Fibroblast of skin of right biceps (primary cell): ENCODE results near the gene ATP8B4.
A peak's percentile ranks its signal among the peaks of the same experiment; 100 is the strongest.

Experiments used
- DNase-seq: peaks from one replicate; pipeline ENCODE4 v3.0.0-alpha.2; 2013

The ATP8B4 gene

GRCh38 chr15:49919034-49919433 is 200.0 kb downstream of the ATP8B4 start:
- DNase-seq = no peak

GRCh38 chr15:49918121-49918520 is 200.9 kb downstream of the ATP8B4 start:
- DNase-seq = peak; percentile 61

DNA sequence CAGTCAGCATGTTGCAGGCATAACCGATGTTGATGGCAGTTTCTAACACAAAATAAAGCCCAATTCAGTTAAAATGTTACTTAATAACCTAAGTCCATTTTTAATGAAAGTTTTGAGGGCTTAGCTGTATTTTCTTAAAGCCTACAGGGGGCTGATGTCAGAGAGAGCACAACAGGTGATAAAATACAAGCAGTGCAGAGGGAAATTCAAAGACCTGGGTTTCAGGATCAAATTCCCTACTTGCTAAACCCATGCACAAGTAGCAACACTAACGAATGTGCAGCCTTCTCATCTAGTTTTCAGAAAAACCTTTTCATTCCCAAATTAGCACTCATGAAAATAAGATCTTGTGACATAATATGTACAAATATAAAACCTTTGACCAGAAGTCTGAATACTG is 202.0 kb downstream of the ATP8B4 start:
- DNase-seq = no peak

- no peak for DNase-seq
Observed at GRCh38 chr15:49915822-49916221, 203.2 kb downstream of the ATP8B4 start.

GRCh38 chr15:49908933-49909295 is 210.1 kb downstream of the ATP8B4 start:
- no peak for DNase-seq

DNA sequence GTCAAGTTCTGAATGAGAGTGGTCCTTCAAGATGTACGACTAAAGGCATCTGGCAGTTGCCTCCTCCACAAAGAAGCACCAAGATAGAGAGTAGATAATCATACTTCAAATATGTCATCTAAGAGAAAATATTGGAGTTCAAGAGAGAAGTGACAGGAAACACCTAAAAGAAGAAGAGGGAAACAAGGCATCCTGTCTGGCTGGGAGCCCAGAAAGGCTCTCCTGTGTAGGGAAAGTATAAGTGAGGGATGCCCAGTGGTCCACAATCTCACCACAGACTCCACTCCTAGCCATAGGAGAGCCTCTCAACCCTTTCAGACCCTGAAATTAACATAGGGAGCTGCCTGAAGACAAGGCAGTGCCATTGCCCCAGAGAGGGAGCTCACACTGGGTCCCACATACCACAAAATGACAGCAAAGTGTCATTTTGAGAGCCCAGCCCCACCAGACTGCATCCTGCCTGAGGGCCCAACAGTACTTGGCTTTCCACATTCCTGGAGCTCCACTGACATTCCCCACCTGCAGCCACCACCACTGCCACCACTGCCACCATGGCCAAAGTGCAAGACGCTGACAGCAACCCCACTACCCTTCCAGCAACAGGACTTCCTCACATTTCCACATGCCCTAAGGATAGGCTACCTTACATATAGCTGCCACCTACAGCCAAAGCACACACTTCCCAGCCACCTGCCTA is 210.6 kb downstream of the ATP8B4 start:
- no peak for DNase-seq

- no peak for DNase-seq
Observed at GRCh38 chr15:49906966-49907365, 212.1 kb downstream of the ATP8B4 start.

DNA sequence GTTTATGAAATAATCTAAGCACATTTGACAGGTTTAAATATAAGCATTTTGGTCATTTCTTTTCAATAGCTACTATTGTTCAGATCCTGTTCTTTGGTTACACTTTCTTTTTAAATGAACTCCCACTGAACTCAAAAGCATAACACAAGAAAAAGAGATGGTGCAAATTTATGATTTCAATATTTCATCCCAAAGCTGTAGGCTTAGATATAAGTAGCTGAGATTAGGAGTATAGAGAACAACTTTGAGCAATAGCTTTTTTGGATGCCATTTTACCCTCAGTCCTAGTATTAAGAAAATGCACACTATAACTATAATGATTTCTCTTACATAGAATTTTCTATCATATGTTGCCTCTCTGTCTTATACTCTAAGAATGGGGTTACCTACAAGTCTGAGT is 213.8 kb downstream of the ATP8B4 start:
- no peak for DNase-seq

DNA sequence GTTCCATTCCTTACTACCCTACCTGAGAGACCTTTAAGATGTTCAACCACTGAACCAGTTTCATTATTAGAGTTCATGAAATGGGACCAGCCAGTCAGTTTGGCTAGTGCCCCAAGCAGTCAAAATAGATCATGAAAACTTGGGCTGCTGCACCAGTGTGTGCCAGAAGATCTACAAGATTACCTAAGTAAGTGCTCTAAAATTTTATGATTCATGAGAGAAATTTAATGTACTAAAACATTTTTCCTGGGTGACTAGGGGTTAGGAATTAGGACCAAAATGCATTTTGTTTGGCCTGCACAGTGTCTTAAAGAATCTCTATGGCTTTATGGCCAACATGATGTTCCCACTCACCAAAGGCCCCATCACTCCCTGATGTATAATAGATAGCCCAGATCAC is 214.7 kb downstream of the ATP8B4 start:
- peak; percentile 48 for DNase-seq

DNA sequence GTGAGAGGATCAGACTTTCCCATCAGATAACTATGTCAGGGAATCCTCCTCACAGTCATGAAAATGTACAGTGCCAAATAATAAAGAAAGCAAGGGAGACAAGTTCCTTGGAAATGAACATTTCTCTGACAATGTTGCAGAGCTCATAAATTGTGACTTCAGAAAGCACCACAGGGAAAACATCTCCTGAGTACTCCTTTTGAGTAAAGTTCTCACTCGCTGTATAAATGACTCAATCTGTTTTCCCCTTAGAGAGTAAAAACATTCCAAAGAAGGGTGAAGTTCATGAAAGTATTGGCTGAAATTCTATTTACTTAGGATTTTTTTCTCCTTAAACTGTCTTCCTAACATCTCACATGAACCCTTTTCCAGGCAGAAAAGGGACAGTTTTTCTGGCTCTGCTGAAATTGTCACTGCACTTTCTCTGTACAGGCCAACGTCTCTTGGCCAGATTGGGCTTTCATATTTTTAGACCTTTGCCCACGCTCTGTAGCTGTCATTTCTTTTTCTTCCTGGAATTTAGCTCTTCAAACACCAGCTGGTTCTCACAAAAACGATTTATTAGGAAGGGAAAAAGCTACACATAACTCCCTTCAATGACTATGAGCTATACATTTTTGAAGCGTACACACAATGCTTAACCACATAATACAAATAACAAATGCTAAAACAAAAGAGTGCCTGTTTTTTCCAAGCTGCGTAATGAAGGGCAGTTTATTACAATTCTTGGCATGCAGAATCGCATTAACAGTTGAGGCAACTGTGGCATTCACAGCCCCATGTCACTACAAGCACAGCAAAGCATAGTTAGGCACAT is 216.1 kb downstream of the ATP8B4 start:
- peak; percentile 82 for DNase-seq

GRCh38 chr15:49901996-49902684 is 216.9 kb downstream of the ATP8B4 start:
- peak; percentile 59 for DNase-seq

GRCh38 chr15:49901321-49901720 is 217.7 kb downstream of the ATP8B4 start:
- no peak for DNase-seq

- no peak for DNase-seq
Observed at GRCh38 chr15:49900903-49901235, 218.2 kb downstream of the ATP8B4 start.

DNA sequence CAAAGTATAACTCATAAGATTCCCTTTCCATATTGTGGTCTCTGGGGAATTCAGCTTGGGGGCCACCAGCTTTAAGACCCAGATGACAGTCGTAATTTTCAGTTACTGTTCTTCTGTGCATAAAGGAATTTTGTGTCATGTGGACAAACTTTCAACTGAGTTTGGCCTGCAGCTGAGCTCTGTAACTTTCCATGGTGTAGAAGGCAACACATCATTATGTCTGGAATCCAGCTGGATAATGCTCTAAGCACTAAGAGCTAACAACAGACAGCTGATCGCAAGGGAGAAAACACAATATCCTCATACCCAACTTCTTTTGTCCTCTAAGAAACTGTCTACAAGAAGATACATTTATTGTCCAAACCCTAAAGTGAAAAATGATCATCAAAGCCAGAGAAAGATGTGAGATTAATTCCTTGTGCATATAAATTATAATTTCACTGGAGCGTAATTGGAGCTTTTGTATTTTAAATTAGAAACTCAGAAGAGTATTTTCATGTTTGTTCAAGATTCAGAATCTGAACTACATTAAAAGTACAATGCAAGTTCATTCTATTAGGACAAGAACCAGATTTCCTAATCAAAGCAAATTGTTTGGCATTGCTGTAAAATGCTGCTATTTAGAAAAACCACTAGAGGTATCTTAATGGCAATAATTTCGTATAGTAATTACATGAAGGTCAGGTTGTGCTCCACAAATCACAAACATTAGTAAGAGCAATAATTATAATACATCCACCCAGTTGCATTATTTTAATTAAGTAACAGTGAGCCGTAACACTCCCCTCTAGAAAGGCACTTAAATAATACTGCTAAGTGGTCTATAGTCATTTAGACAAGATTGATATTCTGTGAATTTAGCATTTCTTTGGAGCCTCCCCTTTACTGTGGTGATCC is 218.8 kb downstream of the ATP8B4 start:
- peak; percentile 55 for DNase-seq

- peak; percentile 38 for DNase-seq
Observed at GRCh38 chr15:49898575-49899283, 220.3 kb downstream of the ATP8B4 start.

DNA sequence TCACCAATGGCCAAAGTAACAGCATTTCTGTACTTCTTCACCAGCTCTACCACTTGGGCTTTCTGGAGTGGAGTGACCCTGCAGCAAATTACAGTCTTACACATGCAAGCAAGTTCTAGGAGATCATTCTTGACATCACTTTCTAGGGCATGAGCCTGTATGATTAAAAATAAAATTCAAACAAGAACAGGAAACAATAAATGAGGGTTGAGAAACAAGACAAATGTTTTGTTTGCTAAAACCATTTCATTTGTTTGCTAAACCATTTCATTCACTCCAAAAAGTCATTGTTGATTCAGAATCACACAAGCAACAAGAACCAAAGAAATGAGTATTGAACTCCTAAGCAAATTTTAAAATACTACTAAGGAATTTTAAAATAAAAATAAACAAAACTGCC is 220.9 kb downstream of the ATP8B4 start:
- DNase-seq = no peak

DNA sequence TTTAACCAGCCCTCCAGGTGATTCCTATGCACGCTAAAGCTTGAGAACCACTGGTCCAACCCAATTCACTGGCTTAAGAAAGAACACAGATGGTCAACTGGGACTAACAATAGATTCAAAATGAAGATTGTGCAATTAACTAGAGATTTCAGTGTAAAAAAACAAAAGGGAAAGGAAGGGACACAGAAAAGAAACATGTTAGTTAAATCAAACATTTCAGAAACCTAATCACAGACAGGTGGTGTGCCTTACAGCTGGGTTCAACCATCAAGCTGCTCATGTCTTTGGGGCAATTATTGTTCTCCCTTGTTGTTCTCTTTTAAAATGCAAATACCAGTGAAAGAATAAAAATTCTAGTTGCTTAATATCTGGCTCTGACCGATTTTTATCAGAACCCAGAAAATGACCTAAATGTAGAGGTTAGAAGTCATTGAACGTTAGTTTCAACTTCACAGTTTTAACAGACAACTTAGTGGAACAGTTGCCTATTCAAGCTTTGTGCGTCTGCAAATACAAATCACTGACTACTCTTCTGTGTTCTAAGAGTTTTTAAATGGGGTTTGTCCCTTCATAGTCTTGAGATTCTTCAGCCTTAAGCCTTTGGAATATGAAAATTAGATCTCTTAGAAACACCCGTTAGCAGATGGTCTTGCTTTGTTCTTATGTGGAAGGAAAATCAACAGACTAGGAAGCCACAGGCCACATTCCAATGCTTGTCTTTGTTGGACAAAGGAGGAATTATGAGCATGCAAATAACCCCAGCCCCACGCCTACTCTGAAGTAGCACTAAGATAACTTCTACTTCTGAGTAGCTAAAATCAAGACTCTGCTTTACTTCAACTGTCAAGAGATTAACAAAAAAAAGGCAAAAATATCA is 223.4 kb downstream of the ATP8B4 start:
- peak; percentile 46 for DNase-seq

DNA sequence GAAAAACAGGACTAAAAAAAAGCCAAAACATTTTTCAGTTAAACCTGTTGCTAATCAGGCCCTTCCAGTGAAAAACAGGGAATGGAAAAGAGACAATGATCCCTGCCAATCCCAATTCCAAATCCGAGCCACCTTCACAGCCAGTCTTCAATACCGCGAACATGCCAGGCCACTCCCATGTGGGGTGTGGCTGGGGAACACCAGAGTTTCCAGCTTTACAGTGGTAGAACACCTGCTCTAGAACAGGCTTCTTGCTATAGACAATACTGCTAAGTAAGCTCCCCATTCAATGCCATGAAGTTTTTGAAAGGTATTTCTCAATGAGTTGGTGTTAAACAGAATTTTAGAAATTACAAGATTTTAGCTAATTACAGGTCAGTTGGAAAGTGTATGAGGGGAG is 228.3 kb downstream of the ATP8B4 start:
- DNase-seq = no peak

DNA sequence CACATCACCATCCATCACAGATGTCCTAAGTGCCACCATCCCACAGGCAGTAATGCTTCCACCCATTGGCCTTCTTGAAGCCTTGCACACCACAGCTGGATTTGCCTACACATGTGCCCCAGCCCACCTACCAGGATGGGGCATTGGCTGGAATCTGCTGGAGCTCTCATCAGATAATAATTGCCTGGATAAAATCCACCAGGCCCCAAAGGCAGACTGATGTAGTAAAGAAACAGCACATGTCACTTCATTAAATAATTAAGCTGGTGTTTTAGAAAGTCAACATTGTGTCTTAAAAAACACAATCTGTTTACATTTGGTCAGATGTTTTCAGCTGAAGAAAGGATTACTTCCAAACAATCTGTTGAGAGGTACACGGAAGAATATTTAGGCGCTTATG is 229.5 kb downstream of the ATP8B4 start:
- DNase-seq = no peak

GRCh38 chr15:49888734-49889133 is 230.3 kb downstream of the ATP8B4 start:
- DNase-seq = no peak

DNA sequence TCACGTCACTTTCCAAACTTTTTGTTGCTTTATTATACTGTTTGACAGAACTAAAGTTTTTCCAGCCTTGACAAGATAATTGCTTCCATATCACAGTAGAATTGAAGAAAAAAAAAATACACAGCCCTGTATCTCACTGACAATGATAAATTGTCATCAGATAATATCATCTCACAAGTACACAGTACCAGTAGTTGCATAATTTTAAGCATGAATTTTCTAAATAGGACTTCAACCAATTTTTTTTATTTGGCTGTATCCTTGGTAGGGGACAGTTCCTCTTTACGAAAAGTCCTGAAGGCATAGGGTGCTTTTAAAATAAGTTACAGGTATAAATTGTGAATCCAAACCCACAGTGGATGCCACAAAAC is 230.7 kb downstream of the ATP8B4 start:
- DNase-seq = peak; percentile 24
